Natural killer cell (primary cell): ENCODE results near the gene AMPD3. TPM values are rescaled to one million over a fixed set of nuclear protein-coding genes. Genes with fewer than 3 reads are reported as not detected.

Source experiments
- ATAC-seq, 3 donors: fragments of 150-1000 bp in 2 of 3; fragments of 200-7000 bp in 1 of 3; cut with Tn5 transposase; 1 replicate in 1 of 3; 2 replicates in 2 of 3; pipeline ENCODE4 v1.10.0; 2021; ENCODE audit warnings: mild to moderate bottlenecking in 2 of 3, moderate library complexity in 2 of 3
- DNase-seq, 2 donors: peaks; one replicate each; pipeline versions ENCODE4 v3.0.0 to v3.0.0-alpha.2; 2013 to 2021; ENCODE audit warnings: mixed read lengths in 1 of 2
- H3K27ac ChIP-seq: one replicate; pipeline ENCODE4 v1.5.1; 2013; ENCODE audit warnings: mild to moderate bottlenecking, low read length
- H3K27me3 ChIP-seq: one replicate; pipeline ENCODE4 v1.6.1; 2013; ENCODE audit warnings: low read length; ENCODE audit not compliant: control insufficient read depth, insufficient read depth
- H3K36me3 ChIP-seq: one replicate; pipeline ENCODE4 v1.6.1; 2013; ENCODE audit warnings: low read length; ENCODE audit not compliant: control insufficient read depth, insufficient read depth
- H3K4me1 ChIP-seq: one replicate; pipeline ENCODE4 v1.6.1; 2013; ENCODE audit warnings: low read length; ENCODE audit not compliant: control insufficient read depth, insufficient read depth
- H3K4me3 ChIP-seq: one replicate; pipeline ENCODE4 v1.5.1; 2013; ENCODE audit warnings: low read length
- H3K9me3 ChIP-seq: one replicate; pipeline ENCODE4 v1.6.1; 2013; ENCODE audit warnings: low read length; ENCODE audit not compliant: control insufficient read depth, insufficient read depth
- H3K27ac Mint-ChIP-seq, 2 donors: one replicate each; pipeline ENCODE4 v1.8.0; 2022; ENCODE audit warnings: mild to moderate bottlenecking in 2 of 2, mixed read lengths in 2 of 2, moderate library complexity in 1 of 2
- H3K27me3 Mint-ChIP-seq, 2 donors: one replicate each; pipeline ENCODE4 v1.8.0; 2022; ENCODE audit warnings: low read depth in 2 of 2, mixed read lengths in 2 of 2
- H3K36me3 Mint-ChIP-seq: one replicate; pipeline ENCODE4 v1.8.0; 2022; ENCODE audit warnings: mixed read lengths
- H3K4me1 Mint-ChIP-seq, 2 donors: one replicate each; pipeline ENCODE4 v1.8.0; 2022; ENCODE audit warnings: mixed read lengths in 2 of 2
- H3K4me3 Mint-ChIP-seq: one replicate; pipeline ENCODE4 v1.8.0; 2022; ENCODE audit warnings: mild to moderate bottlenecking, moderate library complexity, mixed read lengths
- H3K9me3 Mint-ChIP-seq, 2 donors: one replicate each; pipeline ENCODE4 v1.8.0; 2022; ENCODE audit warnings: mixed read lengths in 2 of 2
- WGBS: methylation state at CpG from one replicate; pipeline ENCODE4 v1.1.7; 2013; ENCODE audit warnings: missing lambda C conversion rate; ENCODE audit not compliant: insufficient coverage; 5-methylcytosine and 5-hydroxymethylcytosine counted together
- intact Hi-C: fragments of 100-400 bp; cut with micrococcal nuclease; formaldehyde crosslinking; loops from one replicate; pipeline ENCODE4 v1.14.2; 2022
- total RNA-seq, 4 donors: library from RNA; stranded (reverse); fragments of 120-200 nt in 1 of 4; gene quantifications; one replicate each; pipeline versions ENCODE4 v1.2.3 to v1.2.4, GENCODE V29; 2013 to 2022
- TF ChIP-seq, protein P1 (sequence below): fragments of 200-600 bp; IDR thresholded peaks from one replicate; pipeline ENCODE4 v1.8.0; 2022; ENCODE audit warnings: antibody characterized with exemption

Gene AMPD3
- total RNA-seq, 3 donors from 2014 or later (not counting 1 experiment from before 2014, with no cell fraction given): 5.5 to 9.2 (median 6.8) TPM

DNA sequence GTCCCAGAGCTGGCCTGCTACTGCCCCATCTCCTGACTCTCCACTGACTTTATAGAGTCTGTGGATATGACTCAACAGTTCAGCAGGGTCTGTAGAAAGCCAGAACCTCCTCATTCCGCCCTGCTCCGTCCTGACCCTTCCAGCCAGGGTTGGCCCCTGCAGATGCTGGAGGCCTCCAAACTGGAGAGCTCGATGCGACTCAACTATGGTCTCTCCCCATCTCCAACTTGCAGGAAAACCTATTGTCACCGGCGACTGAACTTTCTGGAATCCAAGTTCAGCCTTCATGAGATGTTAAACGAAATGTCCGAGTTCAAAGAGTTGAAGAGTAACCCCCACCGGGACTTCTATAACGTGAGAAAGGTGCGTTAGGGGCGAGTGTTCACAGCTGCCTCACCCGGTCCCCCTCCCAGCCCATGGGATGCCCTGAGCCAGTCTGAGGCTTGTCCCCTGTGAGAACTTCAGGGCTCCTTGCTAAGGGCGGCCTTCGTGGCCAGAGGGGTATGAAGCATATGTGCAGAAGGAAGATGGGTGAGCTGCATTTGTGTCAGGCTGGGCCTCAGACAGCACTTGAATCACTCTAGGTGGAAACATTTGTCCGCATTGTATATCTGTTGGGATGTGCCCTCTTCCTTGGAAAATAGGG is 32.1 kb downstream of the AMPD3 start:
- Mint-ChIP-seq H3K4me1 (peaks cover 18 to 19% of the 10 kb centered on the region in 2 donors), H3K9me3 (no peaks in the 10 kb centered on the region), H3K36me3 (no peaks in the 10 kb centered on the region), H3K27ac (no peak overlapping the region), H3K4me3 (no peak overlapping the region), H3K27me3 (no peaks in the 10 kb centered on the region)
- 95% methylated on average over 16 of the region's 16 CpGs for WGBS
- Histone ChIP-seq H3K9me3 (no peaks in the 10 kb centered on the region), H3K4me3 (no peak overlapping the region), H3K4me1 (peaks cover 29% of the 10 kb centered on the region), H3K36me3 (peaks cover 20% of the 10 kb centered on the region), H3K27me3 (no peaks in the 10 kb centered on the region), H3K27ac (no peak overlapping the region)
- DNase-seq (no peak), ATAC-seq (no peak)
- TF ChIP-seq, protein P1, sequence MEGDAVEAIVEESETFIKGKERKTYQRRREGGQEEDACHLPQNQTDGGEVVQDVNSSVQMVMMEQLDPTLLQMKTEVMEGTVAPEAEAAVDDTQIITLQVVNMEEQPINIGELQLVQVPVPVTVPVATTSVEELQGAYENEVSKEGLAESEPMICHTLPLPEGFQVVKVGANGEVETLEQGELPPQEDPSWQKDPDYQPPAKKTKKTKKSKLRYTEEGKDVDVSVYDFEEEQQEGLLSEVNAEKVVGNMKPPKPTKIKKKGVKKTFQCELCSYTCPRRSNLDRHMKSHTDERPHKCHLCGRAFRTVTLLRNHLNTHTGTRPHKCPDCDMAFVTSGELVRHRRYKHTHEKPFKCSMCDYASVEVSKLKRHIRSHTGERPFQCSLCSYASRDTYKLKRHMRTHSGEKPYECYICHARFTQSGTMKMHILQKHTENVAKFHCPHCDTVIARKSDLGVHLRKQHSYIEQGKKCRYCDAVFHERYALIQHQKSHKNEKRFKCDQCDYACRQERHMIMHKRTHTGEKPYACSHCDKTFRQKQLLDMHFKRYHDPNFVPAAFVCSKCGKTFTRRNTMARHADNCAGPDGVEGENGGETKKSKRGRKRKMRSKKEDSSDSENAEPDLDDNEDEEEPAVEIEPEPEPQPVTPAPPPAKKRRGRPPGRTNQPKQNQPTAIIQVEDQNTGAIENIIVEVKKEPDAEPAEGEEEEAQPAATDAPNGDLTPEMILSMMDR: no peak
- intact Hi-C loops: no loop called here

DNA sequence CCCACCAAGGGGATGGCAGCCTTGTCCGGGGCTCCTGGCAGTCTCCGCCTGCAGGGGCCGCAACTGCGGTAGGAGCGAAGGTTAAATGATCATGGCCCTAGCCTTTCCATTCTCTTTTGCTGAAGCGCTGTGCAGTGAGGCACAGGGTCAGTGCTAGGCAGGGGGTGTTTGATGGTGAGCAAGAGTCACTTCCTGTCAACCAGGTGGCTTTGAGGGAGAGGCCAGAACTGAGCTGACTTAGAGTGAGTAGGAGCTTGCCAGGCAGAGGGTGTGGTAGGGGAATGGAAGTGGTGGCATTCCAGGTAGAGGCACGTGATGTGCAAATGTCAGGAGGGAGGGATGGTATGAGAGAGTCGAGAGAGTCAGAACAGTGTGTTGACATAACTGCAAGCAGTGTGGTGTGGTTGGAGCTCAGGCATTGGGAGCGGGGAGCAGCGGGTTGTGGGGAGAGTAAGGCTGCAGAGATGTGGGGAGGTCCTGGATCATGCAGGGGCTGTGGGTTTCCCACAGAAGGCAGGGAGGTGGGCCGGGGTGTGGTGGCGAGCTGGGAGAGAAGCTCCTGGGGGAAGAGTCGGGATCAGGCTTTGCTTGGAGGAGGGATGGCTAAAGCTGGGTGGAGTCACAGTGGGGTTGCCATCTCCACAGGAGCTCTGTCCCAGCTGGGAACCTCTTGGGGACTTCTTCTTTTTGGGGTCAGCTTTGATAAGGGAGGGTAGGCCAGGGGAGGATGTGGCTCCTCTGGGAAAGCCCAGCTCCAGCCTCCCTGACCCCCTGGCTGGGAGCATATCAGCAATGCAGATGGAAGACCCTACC is 33.3 kb downstream of the AMPD3 start:
- no peaks in the 10 kb centered on the region for H3K27me3 Mint-ChIP-seq
- H3K4me1 ChIP-seq: peaks cover 29% of the 10 kb centered on the region
- TF ChIP-seq, protein P1: no peak
- DNase-seq: no peak
- no peak for ATAC-seq
- H3K36me3 ChIP-seq: peaks cover 26% of the 10 kb centered on the region
- H3K9me3 Mint-ChIP-seq: no peaks in the 10 kb centered on the region
- 90% methylated on average over 13 of the region's 13 CpGs for WGBS
- H3K27ac ChIP-seq: peak overlapping the region; percentile 68
- intact Hi-C loops: no loop called here
- H3K4me3 ChIP-seq: no peak overlapping the region
- H3K4me1 Mint-ChIP-seq: peaks cover 18 to 19% of the 10 kb centered on the region in 2 donors
- H3K9me3 ChIP-seq: no peaks in the 10 kb centered on the region
- no peaks in the 10 kb centered on the region for H3K27me3 ChIP-seq
- no peaks in the 10 kb centered on the region for H3K36me3 Mint-ChIP-seq
- H3K4me3 Mint-ChIP-seq: no peak overlapping the region
- H3K27ac Mint-ChIP-seq: peak overlapping the region in 1 of 2 donors; percentile 52

- TF ChIP-seq, protein P1: no peak
- Mint-ChIP-seq H3K4me3 (no peak overlapping the region), H3K36me3 (no peaks in the 10 kb centered on the region), H3K4me1 (peaks cover 18 to 19% of the 10 kb centered on the region in 2 donors), H3K27ac (peak overlapping the region in 1 of 2 donors; percentile 61), H3K9me3 (no peaks in the 10 kb centered on the region), H3K27me3 (no peaks in the 10 kb centered on the region)
- DNase-seq (peak in 1 of 2 donors; percentile 42), ATAC-seq (peak; percentile 34 to 57 (median 49))
- no peaks in the 10 kb centered on the region for H3K27me3 ChIP-seq
- no peaks in the 10 kb centered on the region for H3K9me3 ChIP-seq
- intact Hi-C loops: no loop called here
- WGBS: 67% methylated on average over 11 of the region's 11 CpGs
- H3K27ac ChIP-seq: peak overlapping the region; percentile 80
- H3K4me1 ChIP-seq: peaks cover 29% of the 10 kb centered on the region
- H3K36me3 ChIP-seq: peaks cover 30% of the 10 kb centered on the region
- no peak overlapping the region for H3K4me3 ChIP-seq
Observed at GRCh38 chr11:10488934-10489691, 34.0 kb downstream of the AMPD3 start.
